ENCODE results near the gene CMTM7.

- TF ChIP-seq POLR2A (IDR thresholded peaks at IDR 0.05; ENCODE audit: low read depth, low read length), result no peak
- no peak for TF ChIP-seq TAF1 (IDR thresholded peaks at IDR 0.05; ENCODE audit: borderline replicate concordance, low read depth, low read length)
Observed at GRCh38 chr3:32360493-32360827, 31.2 kb upstream of the CMTM7 start.

Data from GM12892 (cell line).